ENCODE measurements around the gene PTPN13.

The PTPN13 gene

GRCh38 chr4:86730310-86730709 lies 136.2 kb downstream of the PTPN13 start:
- no peaks in the 10 kb centered on the region for H3K9me3 ChIP-seq (ENCODE audit: control insufficient read depth, insufficient read depth, low read length)
- no peak overlapping the region for H3K4me2 ChIP-seq (ENCODE audit: low read length)
- TF ChIP-seq, protein P1, sequence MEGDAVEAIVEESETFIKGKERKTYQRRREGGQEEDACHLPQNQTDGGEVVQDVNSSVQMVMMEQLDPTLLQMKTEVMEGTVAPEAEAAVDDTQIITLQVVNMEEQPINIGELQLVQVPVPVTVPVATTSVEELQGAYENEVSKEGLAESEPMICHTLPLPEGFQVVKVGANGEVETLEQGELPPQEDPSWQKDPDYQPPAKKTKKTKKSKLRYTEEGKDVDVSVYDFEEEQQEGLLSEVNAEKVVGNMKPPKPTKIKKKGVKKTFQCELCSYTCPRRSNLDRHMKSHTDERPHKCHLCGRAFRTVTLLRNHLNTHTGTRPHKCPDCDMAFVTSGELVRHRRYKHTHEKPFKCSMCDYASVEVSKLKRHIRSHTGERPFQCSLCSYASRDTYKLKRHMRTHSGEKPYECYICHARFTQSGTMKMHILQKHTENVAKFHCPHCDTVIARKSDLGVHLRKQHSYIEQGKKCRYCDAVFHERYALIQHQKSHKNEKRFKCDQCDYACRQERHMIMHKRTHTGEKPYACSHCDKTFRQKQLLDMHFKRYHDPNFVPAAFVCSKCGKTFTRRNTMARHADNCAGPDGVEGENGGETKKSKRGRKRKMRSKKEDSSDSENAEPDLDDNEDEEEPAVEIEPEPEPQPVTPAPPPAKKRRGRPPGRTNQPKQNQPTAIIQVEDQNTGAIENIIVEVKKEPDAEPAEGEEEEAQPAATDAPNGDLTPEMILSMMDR (IDR thresholded peaks at IDR 0.05; ENCODE audit: low read depth, low read length, poor library complexity, severe bottlenecking): no peak
- TF ChIP-seq EZH2phosphoT487 (IDR thresholded peaks at IDR 0.05; ENCODE audit: borderline replicate concordance, low read length): no peak
- H3K9me2 ChIP-seq (replicated peaks; ENCODE audit: control insufficient read depth, low read length): no peaks in the 10 kb centered on the region
- H3F3A ChIP-seq (ENCODE audit: control insufficient read depth, insufficient read depth): no peaks in the 10 kb centered on the region
- no peaks in the 10 kb centered on the region for H4K20me1 ChIP-seq (ENCODE audit: control insufficient read depth, insufficient read depth, low read depth, low read length)
- no peak overlapping the region for H3K27ac ChIP-seq (ENCODE audit: low read depth, low read length)
- H3K27me3 ChIP-seq (ENCODE audit: control insufficient read depth, low read length): no peaks in the 10 kb centered on the region
- no peaks in the 10 kb centered on the region for H3K79me2 ChIP-seq (ENCODE audit: control insufficient read depth, low read length)
- no peaks in the 10 kb centered on the region for H3K36me3 ChIP-seq (ENCODE audit: control insufficient read depth, low read length)
- H3K4me3 ChIP-seq (ENCODE audit: low read length): no peak overlapping the region
- no peaks in the 10 kb centered on the region for H3K4me1 ChIP-seq (ENCODE audit: control insufficient read depth, low read length)

GRCh38 chr4:86737244-86737643 lies 143.1 kb downstream of the PTPN13 start:
- Histone ChIP-seq H3K9me3 (ENCODE audit: control insufficient read depth, insufficient read depth, low read length) (0 out of 2 replicates have a peak, but pooled peaks cover 6% of the 10 kb centered on the region), H3K4me3 (ENCODE audit: low read length) (no peak overlapping the region), H4K20me1 (ENCODE audit: control insufficient read depth, insufficient read depth, low read depth, low read length) (no peaks in the 10 kb centered on the region), H3K27ac (ENCODE audit: low read depth, low read length) (no peak overlapping the region), H3K79me2 (ENCODE audit: control insufficient read depth, low read length) (no peaks in the 10 kb centered on the region), H3K4me1 (ENCODE audit: control insufficient read depth, low read length) (no peaks in the 10 kb centered on the region), H3K27me3 (ENCODE audit: control insufficient read depth, low read length) (no peaks in the 10 kb centered on the region), H3K36me3 (ENCODE audit: control insufficient read depth, low read length) (no peaks in the 10 kb centered on the region), H3K4me2 (ENCODE audit: low read length) (no peak overlapping the region), H3F3A (ENCODE audit: control insufficient read depth, insufficient read depth) (no peaks in the 10 kb centered on the region), H3K9me2 (replicated peaks; ENCODE audit: control insufficient read depth, low read length) (no peaks in the 10 kb centered on the region)
- TF ChIP-seq EZH2phosphoT487 (IDR thresholded peaks at IDR 0.05; ENCODE audit: borderline replicate concordance, low read length): no peak
- TF ChIP-seq, protein P1 (IDR thresholded peaks at IDR 0.05; ENCODE audit: low read depth, low read length, poor library complexity, severe bottlenecking): no peak

DNA sequence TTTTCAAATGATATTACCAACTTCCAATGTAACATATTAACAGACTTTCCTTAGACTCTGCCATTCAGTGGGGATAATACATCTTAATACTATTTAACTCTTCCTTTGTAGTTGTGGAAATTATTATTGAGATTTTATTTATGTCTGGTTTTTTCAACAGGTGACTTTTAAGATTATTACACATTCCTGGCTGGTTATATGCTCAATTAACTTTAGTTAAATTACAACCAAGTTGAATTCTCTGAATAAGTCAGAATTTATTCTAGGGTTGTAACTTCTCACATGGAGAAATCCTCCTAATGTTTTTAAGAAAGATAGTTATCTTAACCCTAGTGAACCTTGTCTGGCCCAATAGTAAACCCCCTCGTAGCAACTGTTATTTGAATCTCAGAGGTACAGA lies 147.7 kb downstream of the PTPN13 start:
- Histone ChIP-seq H3K9me2 (replicated peaks; ENCODE audit: control insufficient read depth, low read length) (no peaks in the 10 kb centered on the region), H4K20me1 (ENCODE audit: control insufficient read depth, insufficient read depth, low read depth, low read length) (no peaks in the 10 kb centered on the region), H3F3A (ENCODE audit: control insufficient read depth, insufficient read depth) (no peaks in the 10 kb centered on the region), H3K9me3 (ENCODE audit: control insufficient read depth, insufficient read depth, low read length) (0 out of 2 replicates have a peak, but pooled peaks cover 6% of the 10 kb centered on the region), H3K4me1 (ENCODE audit: control insufficient read depth, low read length) (no peaks in the 10 kb centered on the region), H3K4me3 (ENCODE audit: low read length) (no peak overlapping the region), H3K36me3 (ENCODE audit: control insufficient read depth, low read length) (no peaks in the 10 kb centered on the region), H3K79me2 (ENCODE audit: control insufficient read depth, low read length) (no peaks in the 10 kb centered on the region), H3K27ac (ENCODE audit: low read depth, low read length) (no peak overlapping the region), H3K4me2 (ENCODE audit: low read length) (no peak overlapping the region), H3K27me3 (ENCODE audit: control insufficient read depth, low read length) (no peaks in the 10 kb centered on the region)
- TF ChIP-seq, protein P1 (IDR thresholded peaks at IDR 0.05; ENCODE audit: low read depth, low read length, poor library complexity, severe bottlenecking): no peak
- TF ChIP-seq EZH2phosphoT487 (IDR thresholded peaks at IDR 0.05; ENCODE audit: borderline replicate concordance, low read length): no peak

All from DOHH2 (cell line).